Naive thymus-derived CD8-positive, alpha-beta T cell (primary cell): ENCODE measurements around the gene TMED6. TPM values are rescaled to one million over a fixed set of nuclear protein-coding genes. Genes with fewer than 3 reads are reported as not detected.
"Not testable (repeated sequence)": the region's sequence is repeated elsewhere in the genome, so short reads cannot be mapped to it uniquely, and the experiment has no call there.

Source experiments
- ATAC-seq, 2 donors: fragments of 150-1000 bp; cut with Tn5 transposase in 1 of 2; sonication (Bioruptor Pico), chemical (Tn5 transposase) in 1 of 2; 1 replicate in 1 of 2; 2 replicates in 1 of 2; pipeline ENCODE4 v1.10.0; 2021; ENCODE audit warnings: mild to moderate bottlenecking in 2 of 2, moderate library complexity in 2 of 2
- POLR2A ChIA-PET: fragments of 350-600 bp; sonication (Branson Sonifier 250); formaldehyde crosslinking; loops from one replicate; lab custom pipeline; 2021; ENCODE audit warnings: antibody characterized with exemption; lab: Charles Lee
- DNase-seq, 10 donors: peaks; one replicate each; pipeline versions ENCODE4 v3.0.0 to v3.0.0-alpha.2; 2020 to 2022
- H3K27ac Mint-ChIP-seq, 10 donors: one replicate each; pipeline ENCODE4 v1.8.0; 2020 to 2022; ENCODE audit warnings: mild to moderate bottlenecking in 10 of 10, mixed read lengths in 10 of 10, moderate library complexity in 4 of 10, inconsistent platforms in 1 of 10
- H3K27me3 Mint-ChIP-seq, 5 donors: one replicate each; pipeline ENCODE4 v1.8.0; 2021 to 2022; ENCODE audit warnings: mixed read lengths in 5 of 5
- H3K36me3 Mint-ChIP-seq, 3 donors: one replicate each; pipeline ENCODE4 v1.8.0; 2020 to 2022; ENCODE audit warnings: mixed read lengths in 3 of 3, mild to moderate bottlenecking in 2 of 3, inconsistent platforms in 1 of 3
- H3K4me1 Mint-ChIP-seq, 4 donors: one replicate each; pipeline ENCODE4 v1.8.0; 2021 to 2022; ENCODE audit warnings: mixed read lengths in 4 of 4
- H3K4me3 Mint-ChIP-seq, 10 donors: one replicate each; pipeline ENCODE4 v1.8.0; 2020 to 2022; ENCODE audit warnings: mild to moderate bottlenecking in 10 of 10, mixed read lengths in 10 of 10, moderate library complexity in 6 of 10, inconsistent platforms in 1 of 10
- H3K9me3 Mint-ChIP-seq, 9 donors: one replicate each; pipeline ENCODE4 v1.8.0; 2020 to 2022; ENCODE audit warnings: mixed read lengths in 9 of 9, mild to moderate bottlenecking in 3 of 9, inconsistent platforms in 1 of 9, moderate library complexity in 1 of 9
- polyA plus RNA-seq, 3 donors: library from polyadenylated mRNA; unstranded; fragments of 300-500 nt; fragmentation: Illumina TruSeq; gene quantifications; one replicate each; pipeline ENCODE4 v1.2.3, GENCODE V29; 2021
- total RNA-seq, 8 experiments: library from RNA in 2 of 8; stranded (reverse) in 2 of 8; gene quantifications; one replicate each; pipeline ENCODE4 v1.2.3 and lab custom pipeline; 2021 to 2026

The TMED6 gene
- total and polyA plus RNA-seq, 5 experiments from 2014 or later, result 0.43 to 5.2 (median 4.5) TPM; not detected in 2

- no peaks in the 10 kb centered on the region for H3K9me3 Mint-ChIP-seq
- no peaks in the 10 kb centered on the region for H3K27me3 Mint-ChIP-seq
- peaks cover 0 to 32% (median 0%) of the 10 kb centered on the region in 3 donors for H3K36me3 Mint-ChIP-seq
- peaks cover 17 to 35% (median 32%) of the 10 kb centered on the region in 4 donors for H3K4me1 Mint-ChIP-seq
- peak overlapping the region; percentile 87 to 98 (median 96) for H3K27ac Mint-ChIP-seq
- peak overlapping the region; percentile 90 to 100 (median 99) for H3K4me3 Mint-ChIP-seq
- POLR2A ChIA-PET, result interaction anchor here (0.9 to 2.6 kb wide), 5 partner anchors 14 to 985 kb away, joined by 3 to 17 read pairs (median 5); partner anchors contain the start of genes COG8, NIP7 and PDF
- DNase-seq, result peak in 6 of 10 donors; percentile 6 to 64 (median 33)
- ATAC-seq, result peak; percentile 42 to 57
These were observed 39.8 kb downstream of the TMED6 start for GRCh38 chr16:69311533-69312387.

GRCh38 chr16:69310653-69311532 is 40.7 kb downstream of the TMED6 start, which contains the start of gene VPS4A:
VPS4A (plus strand) TSS chr16:69311350; CDS start chr16:69311512, 162 bp downstream.
- Mint-ChIP-seq H3K9me3 (no peaks in the 10 kb centered on the region), H3K27me3 (no peaks in the 10 kb centered on the region), H3K36me3 (peaks cover 0 to 24% (median 0%) of the 10 kb centered on the region in 3 donors), H3K4me1 (peaks cover 15 to 35% (median 32%) of the 10 kb centered on the region in 4 donors), H3K4me3 (peak within 1 kb of the TSS; percentile 90 to 100 (median 99)), H3K27ac (peak within 1 kb of the TSS; percentile 95 to 98 (median 96))
- DNase-seq (peak; percentile 94 to 98 (median 98)), ATAC-seq (peak; percentile 92 to 95)
- POLR2A ChIA-PET, result interaction anchor here (0.6 to 2.6 kb wide), 5 partner anchors 19 to 178 kb away, joined by 3 to 17 read pairs (median 8); partner anchors contain the start of genes CHTF8, COG8, NIP7 and PDF

GRCh38 chr16:69309316-69309715 is 42.3 kb downstream of the TMED6 start:
- no peaks in the 10 kb centered on the region for H3K9me3 Mint-ChIP-seq
- POLR2A ChIA-PET, result interaction anchor here (1.7 kb wide), 1 partner anchor 177 kb away, joined by 7 read pairs; the partner anchor contains the start of genes CHTF8 and UTP4
- DNase-seq, result no peak
- H3K4me1 Mint-ChIP-seq, result peaks cover 13 to 31% (median 29%) of the 10 kb centered on the region in 4 donors
- H3K4me3 Mint-ChIP-seq, result peak overlapping the region in 8 of 10 donors; percentile 0 to 73 (median 18)
- peak overlapping the region in 7 of 10 donors; percentile 7 to 57 (median 38) for H3K27ac Mint-ChIP-seq
- no peaks in the 10 kb centered on the region for H3K27me3 Mint-ChIP-seq
- no peak for ATAC-seq
- peaks cover 0 to 13% (median 0%) of the 10 kb centered on the region in 3 donors for H3K36me3 Mint-ChIP-seq

- Mint-ChIP-seq H3K4me3 (no peak overlapping the region), H3K27ac (no peak overlapping the region), H3K27me3 (no peaks in the 10 kb centered on the region), H3K9me3 (no peaks in the 10 kb centered on the region), H3K4me1 (peaks cover 7 to 18% (median 16%) of the 10 kb centered on the region in 4 donors), H3K36me3 (no peaks in the 10 kb centered on the region)
- no peak for ATAC-seq
- no peak for DNase-seq
- POLR2A ChIA-PET, result no interaction called here
These were observed 43.7 kb downstream of the TMED6 start for GRCh38 chr16:69307856-69308255.

- Mint-ChIP-seq H3K4me3 (no peak overlapping the region), H3K27me3 (no peaks in the 10 kb centered on the region), H3K9me3 (no peaks in the 10 kb centered on the region), H3K4me1 (peaks cover 5 to 15% (median 12%) of the 10 kb centered on the region in 4 donors), H3K36me3 (no peaks in the 10 kb centered on the region), H3K27ac (no peak overlapping the region)
- ATAC-seq (no peak), DNase-seq (no peak)
- POLR2A ChIA-PET, result no interaction called here
These were observed 44.5 kb downstream of the TMED6 start for GRCh38 chr16:69307091-69307490.

GRCh38 chr16:69306031-69306430 is 45.6 kb downstream of the TMED6 start:
- DNase-seq (no peak), ATAC-seq (no peak)
- Mint-ChIP-seq H3K4me3 (no peak overlapping the region), H3K36me3 (peaks cover 0 to 5% (median 0%) of the 10 kb centered on the region in 3 donors), H3K27me3 (no peaks in the 10 kb centered on the region), H3K9me3 (no peaks in the 10 kb centered on the region), H3K27ac (no peak overlapping the region), H3K4me1 (peaks cover 1 to 11% (median 7%) of the 10 kb centered on the region in 4 donors)
- POLR2A ChIA-PET, result interaction anchor here (0.6 kb wide), 1 partner anchor 473 kb away, joined by 3 read pairs; no protein-coding TSS in a partner anchor

- Mint-ChIP-seq H3K27me3 (no peaks in the 10 kb centered on the region), H3K4me3 (no peak overlapping the region), H3K4me1 (no peaks in the 10 kb centered on the region), H3K27ac (no peak overlapping the region), H3K36me3 (peaks cover 0 to 21% (median 11%) of the 10 kb centered on the region in 3 donors), H3K9me3 (no peaks in the 10 kb centered on the region)
- DNase-seq, result no peak
- POLR2A ChIA-PET, result no interaction called here
- no peak for ATAC-seq
These were observed 49.3 kb downstream of the TMED6 start for GRCh38 chr16:69302301-69302700.

- H3K27ac Mint-ChIP-seq, result no peak overlapping the region
- POLR2A ChIA-PET, result no interaction called here
- H3K36me3 Mint-ChIP-seq, result peaks cover 0 to 21% (median 11%) of the 10 kb centered on the region in 3 donors
- H3K27me3 Mint-ChIP-seq, result no peaks in the 10 kb centered on the region
- DNase-seq, result no peak
- no peak overlapping the region for H3K4me3 Mint-ChIP-seq
- H3K9me3 Mint-ChIP-seq, result no peaks in the 10 kb centered on the region
- ATAC-seq, result no peak
- H3K4me1 Mint-ChIP-seq, result no peaks in the 10 kb centered on the region
These were observed 49.7 kb downstream of the TMED6 start for GRCh38 chr16:69301861-69302260.

- H3K4me1 Mint-ChIP-seq, result no peaks in the 10 kb centered on the region
- POLR2A ChIA-PET, result no interaction called here
- peaks cover 0 to 21% (median 11%) of the 10 kb centered on the region in 3 donors for H3K36me3 Mint-ChIP-seq
- ATAC-seq, result no peak
- no peak overlapping the region for H3K27ac Mint-ChIP-seq
- no peak overlapping the region for H3K4me3 Mint-ChIP-seq
- H3K9me3 Mint-ChIP-seq, result no peaks in the 10 kb centered on the region
- no peaks in the 10 kb centered on the region for H3K27me3 Mint-ChIP-seq
- DNase-seq, result no peak
These were observed 50.4 kb downstream of the TMED6 start for GRCh38 chr16:69301187-69301586.

GRCh38 chr16:69298261-69298660 is 53.3 kb downstream of the TMED6 start:
- Mint-ChIP-seq H3K36me3 (peaks cover 0 to 21% (median 11%) of the 10 kb centered on the region in 3 donors), H3K4me1 (no peaks in the 10 kb centered on the region), H3K27ac (no peak overlapping the region), H3K4me3 (no peak overlapping the region), H3K9me3 (no peaks in the 10 kb centered on the region), H3K27me3 (no peaks in the 10 kb centered on the region)
- no peak for ATAC-seq
- no peak for DNase-seq
- POLR2A ChIA-PET, result no interaction called here

- H3K27ac Mint-ChIP-seq, H3K9me3 Mint-ChIP-seq, H3K4me1 Mint-ChIP-seq, ATAC-seq, DNase-seq, H3K27me3 Mint-ChIP-seq, H3K4me3 Mint-ChIP-seq: not testable (repeated sequence)
- POLR2A ChIA-PET, result interaction anchor here (0.7 kb wide), 1 partner anchor 273 kb away, joined by 5 read pairs; no protein-coding TSS in a partner anchor
- peaks cover 0 to 21% (median 11%) of the 10 kb centered on the region in 3 donors for H3K36me3 Mint-ChIP-seq
These were observed 54.8 kb downstream of the TMED6 start for GRCh38 chr16:69296771-69297170.

- Mint-ChIP-seq H3K36me3 (peaks cover 0 to 3% (median 3%) of the 10 kb centered on the region in 3 donors), H3K9me3 (no peaks in the 10 kb centered on the region), H3K27me3 (no peaks in the 10 kb centered on the region), H3K27ac (no peak overlapping the region), H3K4me3 (no peak overlapping the region), H3K4me1 (no peaks in the 10 kb centered on the region)
- no peak for ATAC-seq
- DNase-seq, result no peak
- POLR2A ChIA-PET, result interaction anchor here (0.7 kb wide), 1 partner anchor 776 kb away, joined by 3 read pairs; no protein-coding TSS in a partner anchor
These were observed 57.5 kb downstream of the TMED6 start for GRCh38 chr16:69294051-69294450.
